PC-9 (cell line): ENCODE measurements around the gene RASL12. TPM values are rescaled to one million over a fixed set of nuclear protein-coding genes. Genes with fewer than 3 reads are reported as not detected.

ENCODE experiments used
- BruUV-seq: library from RNA; stranded (reverse); fragments of 400-500 nt; replicated peaks from 2 replicates; lab custom pipeline; 2021; lab: Mats Ljungman, UMichigan
- CTCF ChIA-PET: fragments of 300-600 bp; sonication (Branson Sonifier 250); formaldehyde crosslinking; loops from one replicate; lab custom pipeline; 2022; ENCODE audit warnings: antibody characterized with exemption; lab: Charles Lee
- POLR2A ChIA-PET: fragments of 300-600 bp; sonication (Branson Sonifier 250); formaldehyde crosslinking; loops from one replicate; lab custom pipeline; 2022; ENCODE audit warnings: antibody characterized with exemption; ENCODE audit not compliant: unreplicated experiment; lab: Charles Lee
- DNase-seq, 2 experiments: peaks; one replicate each; pipeline versions ENCODE4 v3.0.0 to v3.0.0-alpha.2; 2015 to 2022; ENCODE audit warnings: mixed read lengths in 1 of 2
- H2AFZ ChIP-seq: fragments of 200-600 bp; sonication (generic); 2 replicates; pipeline ENCODE4 v1.8.1; 2017; ENCODE audit warnings: antibody characterized with exemption
- H3F3A ChIP-seq: fragments of 200-600 bp; sonication (generic); 2 replicates; pipeline ENCODE4 v1.8.1; 2017; ENCODE audit warnings: antibody characterized with exemption, mild to moderate bottlenecking, low read depth; ENCODE audit not compliant: insufficient read depth
- H3K27ac ChIP-seq: fragments of 200-600 bp; sonication (generic); 2 replicates; pipeline ENCODE4 v1.6.1; 2016; ENCODE audit warnings: mixed run types
- H3K27me3 ChIP-seq: fragments of 200-600 bp; sonication (generic); 2 replicates; pipeline ENCODE4 v1.6.1; 2016; ENCODE audit warnings: low read depth, mixed run types; ENCODE audit not compliant: insufficient read depth
- H3K36me3 ChIP-seq: fragments of 200-600 bp; sonication (generic); 2 replicates; pipeline ENCODE4 v1.6.1; 2016; ENCODE audit warnings: low read depth, mixed run types
- H3K4me1 ChIP-seq: fragments of 200-600 bp; sonication (generic); replicated peaks from 2 replicates; pipeline ENCODE4 v1.6.1; 2016; ENCODE audit warnings: mixed run types; ENCODE audit not compliant: insufficient read depth
- H3K4me2 ChIP-seq: fragments of 200-600 bp; sonication (generic); 2 replicates; pipeline ENCODE4 v1.6.1; 2017; ENCODE audit warnings: mixed run types
- H3K4me3 ChIP-seq: fragments of 200-600 bp; sonication (generic); 2 replicates; pipeline ENCODE4 v1.6.1; 2016; ENCODE audit warnings: mixed run types
- H3K79me2 ChIP-seq: fragments of 200-600 bp; sonication (generic); 2 replicates; pipeline ENCODE4 v1.6.1; 2017; ENCODE audit warnings: low read depth, mixed run types
- H3K9me2 ChIP-seq: fragments of 200-600 bp; sonication (generic); 2 replicates; pipeline ENCODE4 v1.8.1; 2017; ENCODE audit warnings: mild to moderate bottlenecking; ENCODE audit not compliant: insufficient read depth
- H3K9me3 ChIP-seq: fragments of 200-600 bp; sonication (generic); 2 replicates; pipeline ENCODE4 v1.8.1; 2016; ENCODE audit warnings: low read depth; ENCODE audit not compliant: insufficient read depth
- H4K20me1 ChIP-seq: fragments of 200-600 bp; sonication (generic); 2 replicates; pipeline ENCODE4 v1.8.1; 2017; ENCODE audit not compliant: insufficient read depth
- EZH2 ChIP-seq: fragments of 200-600 bp; sonication (generic); IDR thresholded peaks from 2 replicates; pipeline ENCODE4 v1.8.0; 2017; ENCODE audit warnings: antibody characterized with exemption, low read depth
- intact Hi-C: fragments of 100-400 bp; cut with micrococcal nuclease; formaldehyde crosslinking; loops from one replicate; pipeline ENCODE4 v1.10.0; 2022; ENCODE audit not compliant: unreplicated experiment
- total RNA-seq: library from RNA; stranded (reverse); gene quantifications from 2 replicates; pipeline ENCODE4 v1.2.3, GENCODE V29; 2021
- TF ChIP-seq, protein P1 (sequence below): fragments of 200-600 bp; sonication (generic); conservative IDR thresholded peaks from 2 replicates; pipeline ENCODE4 v1.6.1; 2017; ENCODE audit warnings: mixed run types, antibody characterized with exemption, mild to moderate bottlenecking, moderate library complexity

Gene RASL12
- total RNA-seq, 1 experiment from 2014 or later: not detected

DNA sequence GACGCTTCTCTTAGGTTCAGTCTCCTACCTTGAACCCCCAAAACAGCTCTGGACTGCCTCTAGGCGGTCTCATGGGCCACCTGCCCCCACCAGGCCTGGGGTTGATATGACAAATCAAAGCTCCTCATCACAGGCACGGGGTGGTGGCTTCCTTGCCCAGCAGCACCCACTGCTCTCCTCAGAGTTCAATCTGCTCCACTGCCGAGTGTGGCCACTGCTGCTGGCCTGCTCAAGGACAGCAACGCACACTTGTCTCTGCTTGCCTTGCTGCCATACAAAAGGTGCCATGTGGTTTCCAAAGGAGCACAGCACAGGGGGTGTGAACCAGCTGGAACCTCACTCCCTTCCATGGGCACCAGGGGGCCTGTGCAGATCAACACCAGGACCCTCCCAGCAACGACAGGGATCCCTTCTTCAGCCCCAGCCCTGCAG lies 18.9 kb upstream of the RASL12 start:
- H3K27ac ChIP-seq: no peak overlapping the region
- H3K36me3 ChIP-seq: no peaks in the 10 kb centered on the region
- no peak overlapping the region for H2AFZ ChIP-seq
- peaks cover 3% of the 10 kb centered on the region; the same call in 1 of the 2 replicates for H3K27me3 ChIP-seq
- no TSS peak for BruUV-seq
- no peaks in the 10 kb centered on the region for H4K20me1 ChIP-seq
- no peaks in the 10 kb centered on the region for H3K4me1 ChIP-seq
- no peaks in the 10 kb centered on the region for H3F3A ChIP-seq
- H3K9me3 ChIP-seq: no peaks in the 10 kb centered on the region
- no peaks in the 10 kb centered on the region for H3K9me2 ChIP-seq
- ChIA-PET CTCF (interaction anchor here (0.8 to 1.1 kb wide), 2 partner anchors 14 to 53 kb away, joined by 3 read pairs; no protein-coding TSS in a partner anchor), POLR2A (no interaction called here)
- no peak for TF ChIP-seq EZH2
- TF ChIP-seq, protein P1, sequence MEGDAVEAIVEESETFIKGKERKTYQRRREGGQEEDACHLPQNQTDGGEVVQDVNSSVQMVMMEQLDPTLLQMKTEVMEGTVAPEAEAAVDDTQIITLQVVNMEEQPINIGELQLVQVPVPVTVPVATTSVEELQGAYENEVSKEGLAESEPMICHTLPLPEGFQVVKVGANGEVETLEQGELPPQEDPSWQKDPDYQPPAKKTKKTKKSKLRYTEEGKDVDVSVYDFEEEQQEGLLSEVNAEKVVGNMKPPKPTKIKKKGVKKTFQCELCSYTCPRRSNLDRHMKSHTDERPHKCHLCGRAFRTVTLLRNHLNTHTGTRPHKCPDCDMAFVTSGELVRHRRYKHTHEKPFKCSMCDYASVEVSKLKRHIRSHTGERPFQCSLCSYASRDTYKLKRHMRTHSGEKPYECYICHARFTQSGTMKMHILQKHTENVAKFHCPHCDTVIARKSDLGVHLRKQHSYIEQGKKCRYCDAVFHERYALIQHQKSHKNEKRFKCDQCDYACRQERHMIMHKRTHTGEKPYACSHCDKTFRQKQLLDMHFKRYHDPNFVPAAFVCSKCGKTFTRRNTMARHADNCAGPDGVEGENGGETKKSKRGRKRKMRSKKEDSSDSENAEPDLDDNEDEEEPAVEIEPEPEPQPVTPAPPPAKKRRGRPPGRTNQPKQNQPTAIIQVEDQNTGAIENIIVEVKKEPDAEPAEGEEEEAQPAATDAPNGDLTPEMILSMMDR: 0 out of 2 replicates have a peak, but pooled peaks have one; percentile 44
- intact Hi-C loops: loop anchor here (1.0 kb wide), 2 partner anchors 32 to 53 kb away; no protein-coding TSS in a partner anchor
- no peaks in the 10 kb centered on the region for H3K79me2 ChIP-seq
- H3K4me3 ChIP-seq: no peak overlapping the region
- no peak overlapping the region for H3K4me2 ChIP-seq
- DNase-seq: no peak

DNA sequence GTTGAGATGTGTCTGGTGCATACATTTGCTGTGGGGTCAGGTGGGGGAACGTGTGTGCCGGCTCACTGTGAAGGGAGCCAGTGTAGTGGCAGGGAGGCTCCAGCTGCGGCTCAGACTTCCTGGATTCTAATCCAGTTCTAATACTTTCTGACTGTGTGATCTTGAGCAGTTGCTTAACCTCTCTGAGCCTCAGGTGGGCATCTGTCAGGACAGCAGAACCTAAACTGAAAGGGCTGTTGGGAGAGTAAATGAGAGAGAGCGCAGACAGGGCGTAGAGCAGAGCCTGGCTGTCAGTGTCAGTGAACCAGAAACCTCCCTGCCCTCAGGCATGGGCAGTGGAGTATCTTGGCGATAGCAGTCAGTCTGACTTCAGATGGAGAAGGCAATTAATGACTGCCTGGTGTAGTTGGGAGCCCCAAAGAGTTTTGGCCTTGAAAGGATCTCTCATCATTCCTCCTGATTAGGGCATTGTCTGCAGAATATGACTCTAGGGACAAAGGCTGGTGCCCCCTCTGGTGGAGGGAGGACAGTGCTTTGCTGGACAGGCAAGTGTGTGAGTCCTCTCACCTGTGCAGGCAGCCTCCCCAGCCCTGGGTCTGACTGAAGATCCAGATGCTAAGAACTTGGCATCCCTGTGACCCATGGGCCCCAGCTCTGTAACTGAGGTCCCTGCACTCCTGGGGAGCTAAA lies 18.3 kb upstream of the RASL12 start:
- Histone ChIP-seq H3F3A (no peaks in the 10 kb centered on the region), H3K9me2 (no peaks in the 10 kb centered on the region), H3K4me2 (no peak overlapping the region), H4K20me1 (no peaks in the 10 kb centered on the region), H3K4me1 (no peaks in the 10 kb centered on the region), H3K36me3 (no peaks in the 10 kb centered on the region), H3K9me3 (no peaks in the 10 kb centered on the region), H3K4me3 (no peak overlapping the region), H3K27ac (no peak overlapping the region), H3K27me3 (peaks cover 3% of the 10 kb centered on the region; the same call in 1 of the 2 replicates), H2AFZ (no peak overlapping the region), H3K79me2 (no peaks in the 10 kb centered on the region)
- POLR2A ChIA-PET: no interaction called here
- no peak for TF ChIP-seq EZH2
- TF ChIP-seq, protein P1: peak; percentile 72
- CTCF ChIA-PET: interaction anchor here (1.1 kb wide), 1 partner anchor 15 kb away, joined by 3 read pairs; no protein-coding TSS in a partner anchor
- DNase-seq: peak in 1 of 2 experiments; percentile 46
- BruUV-seq: no TSS peak
- intact Hi-C loops: loop anchor here (1.0 kb wide), 2 partner anchors 32 to 53 kb away; no protein-coding TSS in a partner anchor

DNA sequence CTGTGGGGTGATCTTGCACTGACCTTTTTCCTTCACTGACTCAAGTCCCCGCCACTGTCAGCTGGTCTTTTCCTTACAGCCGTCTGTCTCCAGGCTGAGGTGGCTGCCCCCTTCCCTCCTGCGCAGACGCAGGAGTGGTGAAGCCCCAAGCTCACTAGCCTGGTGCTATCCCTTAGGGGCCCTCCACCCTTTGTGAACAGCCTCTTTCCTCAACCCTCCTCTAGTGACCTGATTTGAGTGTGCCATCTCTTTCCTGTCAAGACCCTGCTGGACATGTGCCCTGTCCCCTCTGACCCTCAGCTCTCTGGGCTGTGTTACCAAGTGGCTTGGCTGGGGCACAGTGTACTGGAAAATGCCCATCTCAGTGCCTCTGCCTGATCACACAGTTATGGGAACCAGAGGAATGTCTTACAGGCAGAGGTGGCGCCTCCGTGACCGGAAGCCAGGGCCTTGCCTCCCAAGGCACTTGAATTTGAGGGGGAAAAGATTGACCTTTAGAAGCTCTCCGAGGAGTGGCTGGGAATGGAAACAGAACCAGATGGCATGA lies 17.5 kb upstream of the RASL12 start:
- no peak for DNase-seq
- no peaks in the 10 kb centered on the region for H3K36me3 ChIP-seq
- H3K4me1 ChIP-seq: no peaks in the 10 kb centered on the region
- H4K20me1 ChIP-seq: no peaks in the 10 kb centered on the region
- CTCF ChIA-PET: interaction anchor here (0.6 kb wide), 1 partner anchor 38 kb away, joined by 8 read pairs; no protein-coding TSS in a partner anchor
- TF ChIP-seq, protein P1: no peak
- TF ChIP-seq EZH2: no peak
- no peak overlapping the region for H3K4me3 ChIP-seq
- no peaks in the 10 kb centered on the region for H3F3A ChIP-seq
- peaks cover 3% of the 10 kb centered on the region; the same call in 1 of the 2 replicates for H3K27me3 ChIP-seq
- no peak overlapping the region for H3K27ac ChIP-seq
- no peaks in the 10 kb centered on the region for H3K79me2 ChIP-seq
- no peak overlapping the region for H2AFZ ChIP-seq
- H3K9me3 ChIP-seq: no peaks in the 10 kb centered on the region
- H3K4me2 ChIP-seq: no peak overlapping the region
- H3K9me2 ChIP-seq: no peaks in the 10 kb centered on the region
- POLR2A ChIA-PET: interaction anchor here (0.7 kb wide), 1 partner anchor 40 kb away, joined by 3 read pairs; the partner anchor contains the start of gene SLC51B
- no TSS peak for BruUV-seq
- intact Hi-C loops: no loop called here
